ENCODE results near the gene DTWD1. TPM values are rescaled to one million over a fixed set of nuclear protein-coding genes. Genes with fewer than 3 reads are reported as not detected.

The DTWD1 gene
- total and polyA plus RNA-seq, 2 of the 13 experiments (the other 11 are each of a cell fraction or from before 2014, with no cell fraction given) = 12.7 to 18.3 TPM

DNA sequence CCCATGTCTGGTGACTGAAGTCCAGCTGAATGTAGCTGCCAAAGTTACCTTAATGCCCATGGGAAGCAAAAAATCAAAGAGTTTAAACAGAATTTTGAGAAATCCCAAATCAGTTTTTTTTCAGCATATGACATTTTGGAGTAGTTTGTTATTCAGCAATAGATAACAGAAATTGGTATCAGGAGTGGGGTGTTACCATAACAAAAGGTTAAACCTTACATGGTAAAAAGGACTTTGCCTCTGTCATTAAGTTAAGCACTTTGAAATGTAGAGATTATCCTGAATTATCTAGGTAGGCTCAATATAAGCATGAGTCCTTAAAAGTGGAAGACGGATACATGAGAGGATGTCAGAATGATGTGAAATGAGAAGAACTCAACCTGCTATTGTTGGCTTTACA is 32.1 kb downstream of the DTWD1 start (continued):
- TF ChIP-seq, protein P1, sequence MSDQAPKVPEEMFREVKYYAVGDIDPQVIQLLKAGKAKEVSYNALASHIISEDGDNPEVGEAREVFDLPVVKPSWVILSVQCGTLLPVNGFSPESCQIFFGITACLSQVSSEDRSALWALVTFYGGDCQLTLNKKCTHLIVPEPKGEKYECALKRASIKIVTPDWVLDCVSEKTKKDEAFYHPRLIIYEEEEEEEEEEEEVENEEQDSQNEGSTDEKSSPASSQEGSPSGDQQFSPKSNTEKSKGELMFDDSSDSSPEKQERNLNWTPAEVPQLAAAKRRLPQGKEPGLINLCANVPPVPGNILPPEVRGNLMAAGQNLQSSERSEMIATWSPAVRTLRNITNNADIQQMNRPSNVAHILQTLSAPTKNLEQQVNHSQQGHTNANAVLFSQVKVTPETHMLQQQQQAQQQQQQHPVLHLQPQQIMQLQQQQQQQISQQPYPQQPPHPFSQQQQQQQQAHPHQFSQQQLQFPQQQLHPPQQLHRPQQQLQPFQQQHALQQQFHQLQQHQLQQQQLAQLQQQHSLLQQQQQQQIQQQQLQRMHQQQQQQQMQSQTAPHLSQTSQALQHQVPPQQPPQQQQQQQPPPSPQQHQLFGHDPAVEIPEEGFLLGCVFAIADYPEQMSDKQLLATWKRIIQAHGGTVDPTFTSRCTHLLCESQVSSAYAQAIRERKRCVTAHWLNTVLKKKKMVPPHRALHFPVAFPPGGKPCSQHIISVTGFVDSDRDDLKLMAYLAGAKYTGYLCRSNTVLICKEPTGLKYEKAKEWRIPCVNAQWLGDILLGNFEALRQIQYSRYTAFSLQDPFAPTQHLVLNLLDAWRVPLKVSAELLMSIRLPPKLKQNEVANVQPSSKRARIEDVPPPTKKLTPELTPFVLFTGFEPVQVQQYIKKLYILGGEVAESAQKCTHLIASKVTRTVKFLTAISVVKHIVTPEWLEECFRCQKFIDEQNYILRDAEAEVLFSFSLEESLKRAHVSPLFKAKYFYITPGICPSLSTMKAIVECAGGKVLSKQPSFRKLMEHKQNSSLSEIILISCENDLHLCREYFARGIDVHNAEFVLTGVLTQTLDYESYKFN (CRISPR knock-in tag; conservative IDR thresholded peaks at IDR 0.05) = no peak
- TF ChIP-seq CBFB (CRISPR knock-in tag; IDR thresholded peaks at IDR 0.05) = no peak
- TF ChIP-seq TCF7 (IDR thresholded peaks at IDR 0.05; ENCODE audit: low read depth) = no peak
- TF ChIP-seq ZNF383 (CRISPR knock-in tag; IDR thresholded peaks at IDR 0.05; ENCODE audit: borderline replicate concordance) = no peak
- TF ChIP-seq TAF15 (IDR thresholded peaks at IDR 0.05; ENCODE audit: low read depth, low read length, poor library complexity, severe bottlenecking) = no peak
- no peak for TF ChIP-seq CENPX (CRISPR knock-in tag; IDR thresholded peaks at IDR 0.05)
- TF ChIP-seq ZNF24 (IDR thresholded peaks at IDR 0.05) = no peak
- TF ChIP-seq ZNF569 (CRISPR knock-in tag; IDR thresholded peaks at IDR 0.05; ENCODE audit: borderline replicate concordance) = no peak

DNA sequence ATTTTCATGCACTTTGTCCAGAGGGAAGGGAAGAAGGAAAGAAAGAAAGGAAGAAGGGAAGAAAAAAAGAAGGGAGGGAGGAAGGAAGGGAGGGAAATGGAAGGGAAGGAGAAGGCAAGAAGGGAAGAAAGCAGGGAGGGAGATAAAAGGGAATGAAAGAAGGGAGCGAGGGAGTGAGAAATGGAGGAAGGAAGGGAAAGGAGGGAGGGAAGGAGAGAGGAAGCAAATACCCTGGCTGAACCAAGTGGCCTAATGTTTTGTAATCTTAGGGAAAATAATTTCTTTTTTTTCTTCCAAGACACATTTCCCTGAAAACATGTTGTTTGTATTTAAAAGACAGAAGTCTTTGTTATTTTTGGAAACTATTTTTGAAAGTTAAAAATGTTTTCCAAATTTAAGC is 35.9 kb downstream of the DTWD1 start:
- DNase-seq (ENCODE audit: low spot score) (no peak), ATAC-seq (no peak), FAIRE-seq (no peak)
- Histone ChIP-seq H3K27ac (ENCODE audit: extremely low read length, insufficient read depth, low read length) (no peak overlapping the region), H3K4me1 (ENCODE audit: insufficient read depth, low read length) (no peaks in the 10 kb centered on the region), H4K20me1 (ENCODE audit: insufficient read depth, low read length) (no peaks in the 10 kb centered on the region), H3K4me2 (ENCODE audit: low read depth, low read length) (no peak overlapping the region), H3K36me3 (replicated peaks in 1 of 2; ENCODE audit: control insufficient read depth in 1 of 2, insufficient read depth in 2 of 2, low read length in 2 of 2) (no peaks in the 10 kb centered on the region), H2AFZ (ENCODE audit: low read length) (no peak overlapping the region), H3K4me3 (replicated peaks in 1 of 3; ENCODE audit: insufficient read depth in 1 of 3, low read depth in 2 of 3, low read length in 3 of 3) (no peak overlapping the region), H3K27me3 (ENCODE audit: control insufficient read depth in 1 of 2, insufficient read depth in 2 of 2, low read length in 2 of 2) (no peaks in the 10 kb centered on the region), H3K9me3 (ENCODE audit: low read length) (peaks cover 15% of the 10 kb centered on the region), H3K9ac (ENCODE audit: insufficient read depth, low read depth, low read length) (no peak overlapping the region), H3K79me2 (ENCODE audit: insufficient read depth, low read length) (no peaks in the 10 kb centered on the region)
- intact Hi-C loops (cut with micrococcal nuclease; ENCODE audit: unreplicated experiment) = no loop called here
- ChIA-PET POLR2A (no interaction called here), CTCF (ENCODE audit: low intra/inter-chr PET ratio, low total read pairs) (no interaction called here)
- no TSS peak for BruUV-seq (replicated peaks)
- TF ChIP-seq KAT2B (IDR thresholded peaks at IDR 0.05; ENCODE audit: borderline replicate concordance, low read depth, low read length) = no peak
- peak; percentile 52 for TF ChIP-seq HNRNPK (IDR thresholded peaks at IDR 0.05; ENCODE audit: low read depth, low read length, poor library complexity, severe bottlenecking)
- TF ChIP-seq ZNF251 (CRISPR knock-in tag; IDR thresholded peaks at IDR 0.05) = no peak
- TF ChIP-seq ZNF44 (CRISPR knock-in tag; IDR thresholded peaks at IDR 0.05) = no peak
- no peak for TF ChIP-seq XBP1 (CRISPR knock-in tag; IDR thresholded peaks at IDR 0.05)
- in situ Hi-C loops (cut with HindIII; ENCODE audit: extremely low pct_ligation_motif_present, low pct_unique_long_range_greater_than_20kb) = no loop called here
- 7% methylated on average over 1 of the region's 1 CpG for WGBS (ENCODE audit: low lambda C conversion rate)

Measured in HepG2 (cell line).